Glomerular visceral epithelial cell (primary cell): ENCODE measurements around the gene CPED1.

Experiments used
- DNase-seq: peaks from one replicate; pipeline ENCODE4 v3.0.0-alpha.2; 2016; ENCODE audit errors: extremely low spot score

The CPED1 gene

GRCh38 chr7:121138262-121138933 lies 149.9 kb downstream of the CPED1 start:
- no peak for DNase-seq

DNA sequence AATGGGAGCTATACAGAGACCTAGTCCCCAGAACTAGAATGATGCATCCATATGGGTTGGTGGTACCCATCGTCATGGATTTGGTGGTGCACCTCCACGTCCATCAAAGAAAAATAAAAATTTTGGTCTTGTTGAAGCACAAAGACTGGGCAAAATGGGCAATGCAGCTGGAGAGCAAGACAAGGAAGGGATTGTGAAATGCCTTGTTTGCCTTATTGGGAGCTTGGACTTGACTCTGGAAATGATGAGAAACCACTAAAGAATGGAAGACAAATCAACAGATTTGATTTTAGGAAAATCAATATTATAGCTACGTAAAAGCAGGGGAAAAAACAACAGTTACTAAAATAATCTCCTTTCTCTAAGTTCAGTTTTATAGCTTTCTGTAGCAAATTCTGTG lies 150.9 kb downstream of the CPED1 start:
- no peak for DNase-seq

- no peak for DNase-seq
Measured at GRCh38 chr7:121140790-121141189, 152.3 kb downstream of the CPED1 start.

DNA sequence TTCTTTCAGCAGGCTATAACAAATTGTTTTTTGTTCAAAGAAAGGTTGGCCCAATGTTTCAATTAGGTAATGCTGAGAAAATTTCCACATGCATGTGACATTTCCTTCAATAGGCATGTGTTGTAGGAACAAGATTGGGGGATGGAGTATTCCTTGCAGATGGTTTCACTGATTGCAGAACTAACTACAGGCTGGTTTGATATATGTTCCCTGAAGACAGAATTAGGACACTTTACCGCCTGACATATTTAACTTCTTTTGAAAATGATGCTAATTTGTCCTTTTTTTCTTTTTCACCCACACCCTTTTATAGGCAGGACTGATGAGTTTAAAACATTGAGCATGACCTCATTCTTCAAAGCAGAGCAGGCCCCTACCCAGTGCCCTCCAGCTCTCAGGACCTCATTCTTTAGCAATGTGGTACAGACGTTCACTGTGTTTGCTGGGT lies 163.3 kb downstream of the CPED1 start:
- no peak for DNase-seq

DNA sequence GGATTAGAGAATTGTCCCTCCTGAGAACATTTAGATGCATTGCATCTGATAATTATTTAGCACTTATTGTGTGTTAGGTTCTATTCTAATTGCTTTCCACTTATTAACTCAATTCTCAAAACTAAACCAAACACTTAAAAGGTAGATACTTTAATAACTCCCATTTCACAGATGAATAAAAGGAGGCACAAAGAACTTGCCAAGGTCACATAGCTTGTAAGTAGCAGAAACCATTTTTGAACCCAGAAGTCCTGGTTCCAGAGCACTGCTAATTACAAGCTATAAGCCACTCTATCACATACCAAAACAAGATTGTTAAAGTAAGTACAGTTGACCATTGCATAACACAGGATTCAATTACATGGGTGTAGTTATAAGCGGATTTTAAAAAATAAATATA lies 164.9 kb downstream of the CPED1 start:
- DNase-seq: no peak

GRCh38 chr7:121153995-121154394 lies 165.5 kb downstream of the CPED1 start:
- DNase-seq: no peak

GRCh38 chr7:121156825-121157224 lies 168.3 kb downstream of the CPED1 start:
- no peak for DNase-seq

- no peak for DNase-seq
Measured at GRCh38 chr7:121157341-121157751, 168.8 kb downstream of the CPED1 start.

GRCh38 chr7:121157885-121158590 lies 169.5 kb downstream of the CPED1 start:
- DNase-seq: no peak

- no peak for DNase-seq
Measured at GRCh38 chr7:121158665-121159064, 170.2 kb downstream of the CPED1 start.

GRCh38 chr7:121159553-121159952 lies 171.0 kb downstream of the CPED1 start:
- no peak for DNase-seq

GRCh38 chr7:121160150-121161008 lies 171.9 kb downstream of the CPED1 start:
- no peak for DNase-seq

DNA sequence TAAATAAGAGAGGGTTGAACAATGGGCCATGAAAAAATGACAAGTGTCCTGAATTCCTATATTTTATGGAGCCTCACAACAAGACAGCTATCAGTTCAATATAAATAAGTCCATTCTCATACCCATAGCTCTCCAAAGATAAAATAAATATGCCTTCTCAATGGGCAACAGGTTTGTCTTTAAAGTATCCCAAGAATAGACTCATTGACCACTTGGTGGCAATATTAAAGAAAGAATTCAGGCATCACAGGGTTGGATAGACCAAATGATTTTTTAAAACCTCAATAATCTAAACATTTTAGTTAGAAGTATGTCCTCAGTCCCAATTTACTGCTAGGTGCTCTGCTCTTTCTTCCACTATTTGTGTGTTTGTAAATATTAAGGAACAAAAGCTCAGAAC lies 175.2 kb downstream of the CPED1 start:
- DNase-seq: no peak

- DNase-seq: no peak
Measured at GRCh38 chr7:121164247-121164646, 175.7 kb downstream of the CPED1 start.

DNA sequence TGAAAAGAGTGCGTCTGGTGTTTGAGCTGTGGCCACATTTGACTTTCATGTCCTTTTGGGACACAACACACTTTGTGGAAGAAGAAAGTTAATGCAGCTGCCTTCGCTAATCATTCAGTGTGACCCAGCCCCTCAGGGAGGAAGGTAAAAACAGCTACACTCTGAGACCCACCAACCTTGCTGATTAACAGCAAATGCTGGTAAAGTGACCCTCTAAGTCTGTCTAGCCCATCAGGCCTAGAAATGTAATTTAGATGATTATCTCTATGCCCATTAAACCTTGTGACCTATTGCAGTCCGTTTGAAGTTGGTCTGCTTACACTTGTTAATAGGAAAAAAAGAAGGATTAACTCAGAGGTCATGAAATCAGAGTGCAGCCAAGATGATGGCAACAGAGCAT lies 178.4 kb downstream of the CPED1 start:
- DNase-seq: no peak

DNA sequence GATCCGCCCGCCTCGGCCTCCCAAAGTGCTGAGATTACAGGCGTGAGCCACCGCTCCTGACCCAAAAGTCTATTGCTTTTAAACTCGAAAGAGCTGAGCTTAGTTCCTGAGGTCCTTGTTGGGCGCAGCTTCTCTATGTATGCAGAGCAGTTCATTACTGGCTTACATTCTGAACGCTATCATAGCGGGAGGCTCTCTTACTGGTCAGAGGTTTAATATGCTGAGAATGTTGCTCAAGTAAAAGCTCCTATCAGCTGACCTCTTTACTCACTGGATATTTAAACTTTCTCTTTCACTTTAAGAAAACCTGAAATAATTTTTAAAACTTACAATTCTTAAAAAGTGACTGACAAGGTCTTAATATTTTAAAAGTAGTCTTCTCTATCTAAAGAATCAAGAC lies 179.5 kb downstream of the CPED1 start:
- DNase-seq: no peak

GRCh38 chr7:121169469-121169868 lies 181.0 kb downstream of the CPED1 start:
- no peak for DNase-seq

- no peak for DNase-seq
Measured at GRCh38 chr7:121172484-121172883, 184.0 kb downstream of the CPED1 start.

DNA sequence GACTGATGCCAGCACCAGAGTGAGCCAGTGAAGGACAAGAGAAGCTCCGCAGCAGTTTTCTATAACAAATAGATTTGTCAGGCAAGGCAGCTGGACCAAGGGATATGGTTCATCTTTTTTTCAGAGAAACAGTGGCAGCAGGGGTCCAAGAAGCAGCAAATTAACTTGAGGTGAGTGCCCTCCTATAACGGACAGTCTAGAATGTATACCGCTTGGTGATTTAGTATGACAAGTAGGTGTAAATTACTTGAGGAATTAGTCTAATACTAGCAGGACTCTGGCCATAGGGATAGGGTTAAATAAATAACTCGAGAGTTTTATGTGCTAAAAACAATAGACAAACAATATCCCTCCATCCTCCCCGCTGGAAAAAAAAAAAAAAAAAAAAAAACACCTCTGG lies 187.3 kb downstream of the CPED1 start:
- DNase-seq: no peak

DNA sequence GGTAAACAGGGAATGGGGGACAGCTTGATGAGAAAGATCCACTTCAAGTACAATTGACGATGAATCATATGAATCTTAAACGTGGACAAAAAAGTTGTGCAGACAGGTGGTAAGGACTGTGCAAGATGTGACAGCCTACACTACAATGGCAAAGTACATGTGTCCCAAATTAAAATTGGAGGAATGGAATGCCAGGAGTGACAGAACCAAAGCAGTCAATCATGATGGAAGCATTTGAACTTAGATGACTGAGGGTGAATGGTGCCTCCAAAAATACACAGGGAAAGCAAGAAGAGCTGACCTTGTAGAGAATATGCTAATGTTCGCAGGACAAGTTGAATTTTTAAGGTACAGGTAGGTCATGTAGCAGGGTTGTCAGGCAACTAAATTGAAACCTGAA lies 189.9 kb downstream of the CPED1 start:
- no peak for DNase-seq

DNA sequence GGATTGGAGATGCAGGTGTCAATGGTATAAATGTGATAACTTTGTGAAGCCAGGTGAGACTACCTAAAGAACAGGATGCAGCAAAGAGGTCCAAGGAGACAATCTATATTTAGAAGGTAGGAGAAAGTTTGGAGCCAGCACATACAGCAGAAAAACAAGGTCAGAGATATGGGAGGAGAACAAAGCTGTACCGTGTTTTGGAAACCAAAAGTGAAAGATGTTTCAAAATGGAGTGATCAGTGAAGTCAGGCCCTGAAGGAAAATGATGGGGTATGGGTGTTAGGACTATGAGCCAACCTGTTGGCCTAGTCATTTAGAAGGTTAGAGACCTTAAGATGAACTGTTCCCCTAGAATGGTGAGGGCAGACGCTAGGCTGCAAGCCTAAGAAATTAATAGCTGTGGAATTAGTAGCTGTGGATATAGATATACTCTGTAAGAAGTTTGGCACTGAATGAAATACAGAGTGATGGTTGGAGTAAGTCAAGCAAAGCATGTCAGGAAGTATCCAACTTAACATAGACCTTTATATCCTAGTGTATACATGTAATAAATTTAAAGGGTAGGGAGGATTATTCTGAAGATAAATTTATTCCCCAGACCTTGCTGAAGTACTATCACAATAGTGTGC lies 190.5 kb downstream of the CPED1 start:
- no peak for DNase-seq

- no peak for DNase-seq
Measured at GRCh38 chr7:121180436-121181063, 192.0 kb downstream of the CPED1 start.
